Measurements from ENCODE around the gene SWT1. TPM values are rescaled to one million over a fixed set of nuclear protein-coding genes. Genes with fewer than 3 reads are reported as not detected.

Gene SWT1
- total RNA-seq, 4 donors from 2014 or later = 8.2 to 16.0 (median 11.7) TPM

DNA sequence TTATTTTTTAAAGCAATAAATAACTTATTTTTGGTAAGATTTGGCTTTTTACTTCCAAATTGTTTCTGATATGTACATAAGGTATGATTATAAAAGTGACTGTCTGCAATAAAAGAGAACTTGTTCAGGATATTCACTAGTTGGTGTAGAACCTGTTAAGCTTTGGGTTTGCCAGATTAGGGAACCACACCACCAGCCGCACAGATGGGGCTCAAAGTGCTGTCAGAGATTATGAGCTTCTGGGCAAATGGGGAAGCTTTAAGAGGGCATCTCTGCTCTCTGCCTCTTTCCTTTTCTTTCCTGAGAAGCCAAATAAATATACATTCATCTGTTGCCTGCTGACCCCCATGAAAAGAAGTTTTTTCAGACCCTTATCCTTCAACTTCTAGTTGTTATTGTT lies 134.7 kb downstream of the SWT1 start:
- 80 to 89% methylated on average over 1 of the region's 1 CpG for WGBS, 2 donors
- Histone ChIP-seq H3K4me1 (peaks cover 0 to 10% (median 0%) of the 10 kb centered on the region in 4 donors), H3K4me3 (no peak overlapping the region), H3K27ac (peak overlapping the region in 1 of 4 donors; percentile 2), H3K9me3 (no peaks in the 10 kb centered on the region), H3K27me3 (no peaks in the 10 kb centered on the region), H3K36me3 (peaks cover 0 to 34% (median 3%) of the 10 kb centered on the region in 3 donors)
- TF ChIP-seq POLR2A (IDR thresholded peaks at IDR 0.05) (no peak), EP300 (IDR thresholded peaks at IDR 0.05) (no peak), CTCF (IDR thresholded peaks at IDR 0.05) (no peak)
- no peak for DNase-seq (ENCODE audit: low spot score in 2 of 2)

GRCh38 chr1:185292237-185292636 lies 135.3 kb downstream of the SWT1 start:
- 61 to 75% methylated on average over 5 of the region's 5 CpGs for WGBS, 2 donors
- Histone ChIP-seq H3K9me3 (no peaks in the 10 kb centered on the region), H3K27ac (no peak overlapping the region), H3K36me3 (peaks cover 0 to 39% (median 3%) of the 10 kb centered on the region in 3 donors), H3K27me3 (no peaks in the 10 kb centered on the region), H3K4me1 (peaks cover 0 to 10% (median 0%) of the 10 kb centered on the region in 4 donors), H3K4me3 (no peak overlapping the region)
- DNase-seq (ENCODE audit: low spot score in 2 of 2) = no peak
- TF ChIP-seq CTCF (IDR thresholded peaks at IDR 0.05) (no peak), EP300 (IDR thresholded peaks at IDR 0.05) (no peak), POLR2A (IDR thresholded peaks at IDR 0.05) (no peak)

DNA sequence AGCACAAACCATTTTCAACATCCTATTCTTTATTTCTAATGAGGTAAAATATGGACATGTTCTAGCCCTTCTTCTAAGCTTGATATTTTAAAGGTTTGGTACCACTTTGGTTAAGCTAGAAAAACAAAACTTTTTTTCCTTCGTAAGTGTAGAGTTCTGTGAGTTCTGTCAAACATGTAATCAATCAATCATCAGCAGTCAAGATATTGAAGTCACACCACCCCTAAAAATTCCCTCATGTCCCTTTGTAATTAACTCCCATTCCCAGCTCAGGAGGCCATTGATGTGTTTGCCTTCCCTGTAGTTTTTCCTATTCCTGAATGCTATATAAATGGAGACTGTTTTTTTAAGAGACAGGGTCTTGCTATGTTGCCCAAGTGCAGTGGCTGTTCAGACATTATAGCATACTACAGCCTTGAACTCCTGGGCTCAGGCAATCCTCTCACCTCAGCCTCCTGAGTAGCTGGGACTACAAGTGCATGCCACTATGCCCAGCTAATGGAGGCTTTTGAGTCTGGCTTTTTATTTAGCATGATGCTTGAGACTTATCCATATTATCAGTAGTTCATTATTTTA lies 137.1 kb downstream of the SWT1 start:
- H3K27ac ChIP-seq = no peak overlapping the region
- peaks cover 0 to 58% (median 3%) of the 10 kb centered on the region in 3 donors for H3K36me3 ChIP-seq
- DNase-seq (ENCODE audit: low spot score in 2 of 2) = no peak
- no peaks in the 10 kb centered on the region for H3K27me3 ChIP-seq
- peaks cover 0 to 10% (median 0%) of the 10 kb centered on the region in 4 donors for H3K4me1 ChIP-seq
- WGBS, 2 donors = 97 to 100% methylated on average over 1 of the region's 1 CpG
- TF ChIP-seq POLR2A (IDR thresholded peaks at IDR 0.05) (no peak), EP300 (IDR thresholded peaks at IDR 0.05) (no peak), CTCF (IDR thresholded peaks at IDR 0.05) (no peak)
- H3K4me3 ChIP-seq = no peak overlapping the region
- H3K9me3 ChIP-seq = no peaks in the 10 kb centered on the region

DNA sequence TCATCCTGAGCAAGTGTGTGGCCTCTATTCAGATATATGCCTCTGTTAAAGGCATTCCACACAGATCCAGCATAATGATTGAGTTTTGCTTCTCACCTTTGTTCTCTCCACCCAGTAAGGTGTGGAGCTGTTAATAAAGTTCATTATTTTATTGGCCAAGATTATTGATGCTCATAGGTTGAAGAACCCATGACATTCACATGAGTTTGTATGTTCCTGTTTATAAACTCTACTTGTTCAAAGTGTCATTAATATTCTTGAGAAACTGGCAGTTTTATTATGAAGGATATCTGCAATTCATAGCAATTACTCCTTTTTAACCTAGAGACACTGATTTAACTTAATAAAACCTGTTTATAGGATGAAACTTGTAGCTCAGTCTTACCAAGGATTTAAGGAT lies 138.1 kb downstream of the SWT1 start:
- no peak for DNase-seq (ENCODE audit: low spot score in 2 of 2)
- TF ChIP-seq CTCF (IDR thresholded peaks at IDR 0.05) (no peak), POLR2A (IDR thresholded peaks at IDR 0.05) (no peak), EP300 (IDR thresholded peaks at IDR 0.05) (no peak)
- H3K36me3 ChIP-seq = peaks cover 0 to 61% (median 3%) of the 10 kb centered on the region in 3 donors
- no peak overlapping the region for H3K27ac ChIP-seq
- no peaks in the 10 kb centered on the region for H3K9me3 ChIP-seq
- peaks cover 0 to 10% (median 0%) of the 10 kb centered on the region in 4 donors for H3K4me1 ChIP-seq
- H3K4me3 ChIP-seq = no peak overlapping the region
- H3K27me3 ChIP-seq = no peaks in the 10 kb centered on the region

GRCh38 chr1:185297982-185298381 lies 141.0 kb downstream of the SWT1 start:
- H3K4me1 ChIP-seq = no peaks in the 10 kb centered on the region
- WGBS, 2 donors = 70% methylated on average over 2 of the region's 2 CpGs
- H3K4me3 ChIP-seq = no peak overlapping the region
- no peak overlapping the region for H3K27ac ChIP-seq
- no peak for DNase-seq (ENCODE audit: low spot score in 2 of 2)
- TF ChIP-seq EP300 (IDR thresholded peaks at IDR 0.05) = no peak
- TF ChIP-seq POLR2A (IDR thresholded peaks at IDR 0.05) = no peak
- TF ChIP-seq CTCF (IDR thresholded peaks at IDR 0.05) = no peak
- peaks cover 0 to 83% (median 3%) of the 10 kb centered on the region in 3 donors for H3K36me3 ChIP-seq
- H3K9me3 ChIP-seq = no peaks in the 10 kb centered on the region
- H3K27me3 ChIP-seq = no peaks in the 10 kb centered on the region

Data from tibial nerve (tissue), 4 donors.